H1 (cell line): ENCODE data around the gene SEC61G. TPM values are rescaled to one million over a fixed set of nuclear protein-coding genes. Genes with fewer than 3 reads are reported as not detected.

Experiments
- CTCF ChIA-PET: fragments of 300-600 bp; sonication (Branson Sonifier 250); formaldehyde crosslinking; loops from one replicate; lab custom pipeline; 2021; ENCODE audit not compliant: partially characterized antibody; lab: Charles Lee
- POLR2A ChIA-PET: fragments of 300-600 bp; sonication (Branson Sonifier 250); formaldehyde crosslinking; loops from one replicate; lab custom pipeline; 2021; ENCODE audit warnings: inconsistent platforms; ENCODE audit not compliant: partially characterized antibody; lab: Charles Lee
- DNase-seq, 2 experiments: peaks; one replicate each; pipeline versions ENCODE4 v3.0.0 to v3.0.0-alpha.2; 2010 to 2022; ENCODE audit warnings: low spot score in 2 of 2, low read depth in 1 of 2, mixed read lengths in 1 of 2
- FAIRE-seq: peaks from 2 replicates; lab custom pipeline; 2011; peaks lifted over from hg19 to GRCh38; lab: Jason Lieb, UNC
- H2AFZ ChIP-seq: 2 replicates; pipeline ENCODE4 v1.8.1; 2012; ENCODE audit warnings: low read length, inconsistent platforms
- H2AK5ac ChIP-seq: 2 replicates; pipeline ENCODE4 v1.6.1; 2013; ENCODE audit warnings: low read depth, low read length
- H2BK120ac ChIP-seq: replicated peaks from 2 replicates; pipeline ENCODE3; 2013; ENCODE audit warnings: low read depth, low read length, inconsistent platforms
- H2BK12ac ChIP-seq: 2 replicates; pipeline ENCODE4 v1.6.1; 2013; ENCODE audit warnings: low read depth, low read length
- H2BK15ac ChIP-seq: 2 replicates; pipeline ENCODE4 v1.6.1; 2013; ENCODE audit warnings: low read length
- H2BK20ac ChIP-seq: 2 replicates; pipeline ENCODE4 v1.6.1; 2013; ENCODE audit warnings: low read length
- H2BK5ac ChIP-seq: 2 replicates; pipeline ENCODE4 v1.6.1; 2013; ENCODE audit warnings: low read depth, low read length
- H3K14ac ChIP-seq: 2 replicates; pipeline ENCODE4 v1.6.1; 2013; ENCODE audit warnings: inconsistent platforms; ENCODE audit not compliant: insufficient read length
- H3K18ac ChIP-seq: 2 replicates; pipeline ENCODE4 v1.6.1; 2013; ENCODE audit warnings: low read length; ENCODE audit errors: extremely low read depth
- H3K23ac ChIP-seq: 2 replicates; pipeline ENCODE4 v1.6.1; 2013; ENCODE audit warnings: inconsistent platforms; ENCODE audit not compliant: insufficient read length
- H3K23me2 ChIP-seq: 2 replicates; pipeline ENCODE4 v1.6.1; 2013; ENCODE audit warnings: low read depth, low read length
- H3K27ac ChIP-seq: 2 replicates; pipeline ENCODE4 v1.6.1; 2011; ENCODE audit warnings: low read depth, low read length, inconsistent platforms
- H3K27me3 ChIP-seq, 4 experiments: replicated peaks in 1 of 4; 1 replicate in 1 of 4; 2 replicates in 3 of 4; pipeline versions ENCODE4 v1.6.1 to v1.8.1; 2011 to 2013; ENCODE audit warnings: low read length in 3 of 4, mild to moderate bottlenecking in 3 of 4, inconsistent platforms in 2 of 4, mixed read lengths in 2 of 4, moderate library complexity in 1 of 4; ENCODE audit not compliant: control insufficient read depth in 3 of 4, insufficient read depth in 3 of 4; ENCODE audit errors: extremely low read depth in 1 of 4
- H3K36me3 ChIP-seq, 4 experiments: 2 replicates each; pipeline versions ENCODE4 v1.6.1 to v1.8.1; 2011 to 2013; ENCODE audit warnings: mild to moderate bottlenecking in 4 of 4, low read length in 3 of 4, moderate library complexity in 2 of 4, control low read depth in 1 of 4, inconsistent platforms in 1 of 4; ENCODE audit not compliant: insufficient read depth in 4 of 4, control insufficient read depth in 2 of 4
- H3K4ac ChIP-seq: replicated peaks from 2 replicates; pipeline ENCODE3; 2013; ENCODE audit warnings: low read length, low read depth, mixed read lengths, inconsistent platforms; ENCODE audit not compliant: insufficient read length
- H3K4me1 ChIP-seq, 4 experiments: replicated peaks in 1 of 4; 1 replicate in 1 of 4; 2 replicates in 3 of 4; pipeline versions ENCODE4 v1.6.1 to v1.8.1; 2011 to 2013; ENCODE audit warnings: low read length in 3 of 4, inconsistent platforms in 2 of 4, mixed read lengths in 1 of 4; ENCODE audit not compliant: insufficient read depth in 4 of 4, control insufficient read depth in 3 of 4
- H3K4me2 ChIP-seq, 2 experiments: 2 replicates each; pipeline versions ENCODE4 v1.6.1 to v1.8.1; 2011 to 2013; ENCODE audit warnings: low read depth in 2 of 2, low read length in 2 of 2, control low read depth in 1 of 2, inconsistent platforms in 1 of 2, mild to moderate bottlenecking in 1 of 2; ENCODE audit not compliant: insufficient read depth in 1 of 2
- H3K4me3 ChIP-seq, 4 experiments: fragments of 200-600, 300-600 bp in 1 of 4; sonication (generic), shearing (Covaris generic), sonication (Bioruptor Twin) in 1 of 4; 2 replicates each; pipeline versions ENCODE4 v1.5.1 to v1.8.1; 2011 to 2016; ENCODE audit warnings: low read length in 4 of 4, low read depth in 3 of 4, control low read depth in 2 of 4, inconsistent platforms in 2 of 4, mild to moderate bottlenecking in 2 of 4, mixed read lengths in 1 of 4, moderate library complexity in 1 of 4; ENCODE audit not compliant: insufficient read depth in 2 of 4; ENCODE audit errors: extremely low read depth in 1 of 4
- H3K56ac ChIP-seq: replicated peaks from 2 replicates; pipeline ENCODE3; 2013; ENCODE audit warnings: low read depth, mild to moderate bottlenecking, mixed read lengths, low read length, inconsistent platforms; ENCODE audit not compliant: insufficient read length
- H3K79me1 ChIP-seq: 2 replicates; pipeline ENCODE4 v1.6.1; 2013; ENCODE audit warnings: low read depth, low read length, control low read depth
- H3K79me2 ChIP-seq, 2 experiments: 2 replicates each; pipeline versions ENCODE4 v1.6.1 to v1.8.1; 2012 to 2013; ENCODE audit warnings: low read length in 2 of 2, mild to moderate bottlenecking in 2 of 2, inconsistent platforms in 1 of 2; ENCODE audit not compliant: insufficient read depth in 2 of 2, control insufficient read depth in 1 of 2
- H3K9ac ChIP-seq, 4 experiments: replicated peaks in 1 of 4; 1 replicate in 1 of 4; 2 replicates in 3 of 4; pipeline versions ENCODE4 v1.6.1 to v1.8.1; 2011 to 2013; ENCODE audit warnings: low read depth in 3 of 4, low read length in 3 of 4, control low read depth in 2 of 4, mild to moderate bottlenecking in 2 of 4, moderate library complexity in 2 of 4, inconsistent platforms in 1 of 4; ENCODE audit errors: extremely low read depth in 1 of 4
- H3K9me3 ChIP-seq, 2 experiments: 2 replicates each; pipeline versions ENCODE4 v1.6.1 to v1.8.1; 2012 to 2013; ENCODE audit warnings: mild to moderate bottlenecking in 2 of 2, moderate library complexity in 2 of 2, control low read depth in 1 of 2, inconsistent platforms in 1 of 2, low read depth in 1 of 2, low read length in 1 of 2, mixed read lengths in 1 of 2; ENCODE audit not compliant: insufficient read depth in 2 of 2
- H4K20me1 ChIP-seq, 2 experiments: replicated peaks in 1 of 2; 2 replicates each; pipeline versions ENCODE3 to v1.8.1; 2011 to 2013; ENCODE audit warnings: inconsistent platforms in 2 of 2, low read length in 2 of 2, mild to moderate bottlenecking in 1 of 2; ENCODE audit not compliant: insufficient read depth in 2 of 2, control insufficient read depth in 1 of 2
- H4K5ac ChIP-seq: 2 replicates; pipeline ENCODE4 v1.6.1; 2013; ENCODE audit warnings: low read length, low read depth, mixed read lengths, inconsistent platforms; ENCODE audit not compliant: insufficient read length
- H4K8ac ChIP-seq: 2 replicates; pipeline ENCODE4 v1.8.0; 2013; ENCODE audit warnings: mild to moderate bottlenecking, moderate library complexity, low read length, inconsistent platforms; ENCODE audit not compliant: insufficient read depth; ENCODE audit errors: extremely low read depth
- H4K91ac ChIP-seq: replicated peaks from 2 replicates; pipeline ENCODE3; 2013; ENCODE audit warnings: low read length, mixed read lengths, inconsistent platforms; ENCODE audit not compliant: insufficient read length
- ATF2 ChIP-seq: IDR thresholded peaks from 2 replicates; pipeline ENCODE4 v1.6.1; 2012; ENCODE audit warnings: low read length, inconsistent platforms
- BCL11A ChIP-seq, 2 experiments: IDR thresholded peaks; one replicate each; pipeline ENCODE4 v1.6.1; 2011; ENCODE audit warnings: low read depth in 2 of 2, low read length in 2 of 2, mild to moderate bottlenecking in 2 of 2
- EGR1 ChIP-seq: IDR thresholded peaks from 2 replicates; pipeline ENCODE4 v1.6.1; 2011; ENCODE audit warnings: low read depth, low read length, borderline replicate concordance
- FOSL1 ChIP-seq: IDR thresholded peaks from 2 replicates; pipeline ENCODE4 v1.6.1; 2011; ENCODE audit warnings: mild to moderate bottlenecking, low read depth, low read length, moderate library complexity; ENCODE audit not compliant: insufficient read depth
- GTF2F1 ChIP-seq: IDR thresholded peaks from 2 replicates; pipeline ENCODE4 v1.6.1; 2012; ENCODE audit warnings: low read depth, low read length, improper control_type of control experiment, borderline replicate concordance
- HDAC2 ChIP-seq, 2 experiments: fragments of 300-600 bp in 1 of 2; sonication (generic) in 1 of 2; IDR thresholded peaks; 2 replicates each; pipeline ENCODE4 v1.6.1; 2011 to 2012; ENCODE audit warnings: low read depth in 2 of 2, low read length in 2 of 2, mild to moderate bottlenecking in 2 of 2, moderate library complexity in 2 of 2, borderline replicate concordance in 1 of 2, inconsistent platforms in 1 of 2
- MAFK ChIP-seq: IDR thresholded peaks from 2 replicates; pipeline ENCODE4 v1.6.1; 2012; ENCODE audit warnings: low read depth, mild to moderate bottlenecking, improper control_type of control experiment, low read length
- NRF1 ChIP-seq: IDR thresholded peaks from 2 replicates; pipeline ENCODE4 v1.6.1; 2011; ENCODE audit warnings: mild to moderate bottlenecking, low read depth, low read length, improper control_type of control experiment
- RXRA ChIP-seq: IDR thresholded peaks from 2 replicates; pipeline ENCODE4 v1.6.1; 2011; ENCODE audit warnings: low read depth, mild to moderate bottlenecking, low read length, moderate library complexity; ENCODE audit not compliant: insufficient read depth
- TAF1 ChIP-seq: IDR thresholded peaks from 2 replicates; pipeline ENCODE4 v1.6.1; 2011; ENCODE audit warnings: mild to moderate bottlenecking, low read depth, low read length
- WGBS, 2 experiments: shearing (Covaris generic) in 1 of 2; methylation state at CpG; one replicate each; pipeline versions ENCODE4 v1.1.6 to v1.1.7; 2013 to 2015; ENCODE audit warnings: low lambda C conversion rate in 2 of 2, mixed read lengths in 2 of 2, inconsistent platforms in 1 of 2, low coverage in 1 of 2, missing lambda C conversion rate in 1 of 2; ENCODE audit not compliant: insufficient replicate concordance in 2 of 2, insufficient coverage in 1 of 2, insufficient read length in 1 of 2; ENCODE audit errors: extremely low coverage in 1 of 2, missing lambda C conversion rate in 1 of 2; 5-methylcytosine and 5-hydroxymethylcytosine counted together
- polyA plus RNA-seq, 7 experiments: library from polyadenylated mRNA; depleted of rRNA in 3 of 7; stranded (reverse) in 5 of 7; unstranded in 2 of 7; fragments of >200 nt in 5 of 7; fragments of 200-250 nt in 2 of 7; gene quantifications; 1 replicate in 5 of 7; 2 replicates in 1 of 7; 4 replicates in 1 of 7; pipeline versions ENCODE4 v1.2.1 to v1.2.3, GENCODE V29; 2011 to 2013; ENCODE audit warnings: missing spikeins in 2 of 7, mixed read lengths in 2 of 7
- total RNA-seq: library from RNA; stranded (reverse); fragmentation: NEBNext Ultra II Directional; extraction: Animal tissue kit (Norgen Biotek cat#: 25700); gene quantifications from 2 replicates; pipeline ENCODE4 v1.2.1, GENCODE V29; 2021
- TF ChIP-seq, protein P1 (sequence below): IDR thresholded peaks from 2 replicates; pipeline ENCODE4 v1.6.1; 2011; ENCODE audit warnings: low read depth, mild to moderate bottlenecking, low read length; ENCODE audit not compliant: insufficient read depth

SEC61G gene
- total and polyA plus RNA-seq, 2 of the 8 experiments (the other 6 are each of a cell fraction or from before 2014, with no cell fraction given) = 142 to 274 TPM

DNA sequence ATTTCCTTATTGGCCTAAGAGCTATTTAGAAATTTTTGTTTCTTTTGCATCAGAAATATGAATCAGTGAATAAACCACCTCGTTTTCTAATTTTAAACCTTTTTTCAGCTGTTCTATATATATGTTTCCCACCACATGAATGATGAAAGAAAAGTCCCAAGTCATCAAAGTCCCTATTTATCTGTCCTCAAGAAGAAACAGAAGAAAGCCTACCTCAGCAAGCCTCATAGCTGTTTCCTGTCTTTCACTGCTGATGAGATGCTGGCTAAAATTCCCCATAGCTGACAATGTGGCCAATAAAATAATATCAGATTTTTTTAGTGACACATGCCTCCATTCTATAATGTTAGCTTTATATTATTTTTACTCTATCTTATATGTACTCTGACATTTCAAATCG is 54.2 kb downstream of the SEC61G start:
- Histone ChIP-seq H3K27ac (no peak overlapping the region), H3K4me3 (no peak overlapping the region), H3K9me3 (peaks cover 11 to 12% of the 10 kb centered on the region in 2 experiments; a peak in 3 of 4 replicates), H3K9ac (no peak overlapping the region), H3K23me2 (no peaks in the 10 kb centered on the region; the same call in 1 of the 2 replicates), H3K23ac (no peak overlapping the region), H3K4ac (no peak overlapping the region), H3K4me1 (no peaks in the 10 kb centered on the region; a peak in 1 of 7 replicates), H4K20me1 (no peaks in the 10 kb centered on the region), H2BK20ac (no peak overlapping the region), H2BK5ac (no peak overlapping the region), H4K8ac (no peak overlapping the region), H4K91ac (no peak overlapping the region), H2AK5ac (no peak overlapping the region), H3K27me3 (no peaks in the 10 kb centered on the region), H3K4me2 (no peak overlapping the region), H3K36me3 (no peaks in the 10 kb centered on the region), H3K14ac (no peak overlapping the region), H3K79me1 (no peaks in the 10 kb centered on the region), H2BK15ac (no peak overlapping the region), H3K56ac (no peak overlapping the region), H4K5ac (no peak overlapping the region), H2AFZ (no peak overlapping the region), H3K18ac (no peak overlapping the region), H3K79me2 (no peaks in the 10 kb centered on the region), H2BK120ac (no peak overlapping the region), H2BK12ac (no peak overlapping the region)
- ChIA-PET POLR2A (no interaction called here), CTCF (no interaction called here)
- DNase-seq = no peak
- WGBS, 2 experiments = 82% methylated on average over 2 of the region's 2 CpGs; no CpG with 5 or more reads in 1 of the 2 experiments
- FAIRE-seq = no peak
- TF ChIP-seq HDAC2 (IDR thresholded peaks at IDR 0.05; ENCODE audit: borderline replicate concordance in 1 of 2, low read depth in 2 of 2, low read length in 2 of 2) (no peak), EGR1 (no peak), TAF1 (no peak), ATF2 (no peak), RXRA (no peak), NRF1 (no peak), GTF2F1 (no peak), FOSL1 (no peak), BCL11A (IDR thresholded peaks at IDR 0.05; ENCODE audit: low read depth in 2 of 2, low read length in 2 of 2) (no peak), MAFK (no peak)
- TF ChIP-seq, protein P1, sequence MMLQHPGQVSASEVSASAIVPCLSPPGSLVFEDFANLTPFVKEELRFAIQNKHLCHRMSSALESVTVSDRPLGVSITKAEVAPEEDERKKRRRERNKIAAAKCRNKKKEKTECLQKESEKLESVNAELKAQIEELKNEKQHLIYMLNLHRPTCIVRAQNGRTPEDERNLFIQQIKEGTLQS = no peak
